Superior temporal gyrus (tissue), 1 donor: ENCODE results near the gene TMEM182.

ENCODE experiments used
- DNase-seq: peaks from one replicate; pipeline ENCODE4 v3.0.0-alpha.2; 2016; ENCODE audit errors: extremely low spot score

TMEM182 gene

GRCh38 chr2:102768253-102768652, 6.4 kb downstream of the TMEM182 start:
- DNase-seq: no peak

GRCh38 chr2:102768892-102769291, 7.1 kb downstream of the TMEM182 start:
- no peak for DNase-seq

- no peak for DNase-seq
These were observed 8.7 kb downstream of the TMEM182 start for GRCh38 chr2:102770506-102770905.

GRCh38 chr2:102771114-102771513, 9.3 kb downstream of the TMEM182 start:
- no peak for DNase-seq

GRCh38 chr2:102772659-102773058, 10.8 kb downstream of the TMEM182 start:
- no peak for DNase-seq

GRCh38 chr2:102773149-102773705, 11.4 kb downstream of the TMEM182 start:
- no peak for DNase-seq

GRCh38 chr2:102778260-102778659, 16.4 kb downstream of the TMEM182 start:
- no peak for DNase-seq

GRCh38 chr2:102780467-102780866, 18.6 kb downstream of the TMEM182 start:
- no peak for DNase-seq

- no peak for DNase-seq
These were observed 20.4 kb downstream of the TMEM182 start for GRCh38 chr2:102782187-102782586.

- DNase-seq: no peak
These were observed 21.1 kb downstream of the TMEM182 start for GRCh38 chr2:102782933-102783332.

- no peak for DNase-seq
These were observed 21.8 kb downstream of the TMEM182 start for GRCh38 chr2:102783506-102784183.

GRCh38 chr2:102784940-102785339, 23.1 kb downstream of the TMEM182 start:
- DNase-seq: no peak

GRCh38 chr2:102788216-102788884, 26.5 kb downstream of the TMEM182 start:
- no peak for DNase-seq

GRCh38 chr2:102788885-102789260, 27.0 kb downstream of the TMEM182 start:
- DNase-seq: peak; percentile 31

- DNase-seq: no peak
These were observed 27.7 kb downstream of the TMEM182 start for GRCh38 chr2:102789349-102790090.

GRCh38 chr2:102790091-102790455, 28.2 kb downstream of the TMEM182 start:
- DNase-seq: no peak

GRCh38 chr2:102792568-102793208, 30.9 kb downstream of the TMEM182 start:
- no peak for DNase-seq

- DNase-seq: no peak
These were observed 33.8 kb downstream of the TMEM182 start for GRCh38 chr2:102795641-102796040.

GRCh38 chr2:102796337-102796736, 34.5 kb downstream of the TMEM182 start:
- no peak for DNase-seq

GRCh38 chr2:102797486-102797885, 35.7 kb downstream of the TMEM182 start:
- DNase-seq: no peak

GRCh38 chr2:102798181-102798580, 36.4 kb downstream of the TMEM182 start:
- DNase-seq: no peak

- no peak for DNase-seq
These were observed 39.4 kb downstream of the TMEM182 start for GRCh38 chr2:102801098-102801718.
